PFSK-1 (cell line): ENCODE data around the gene TRIAP1.

Experiments
- FOXP2 ChIP-seq: optimal IDR thresholded peaks from 2 replicates; pipeline ENCODE3; 2011; ENCODE audit warnings: borderline replicate concordance, control low read depth, inconsistent platforms; ENCODE audit not compliant: insufficient read depth; ENCODE audit errors: extremely low read length, extremely low read depth
- POLR2AphosphoS5 ChIP-seq: IDR thresholded peaks from 2 replicates; pipeline ENCODE4 v1.6.1; 2012; ENCODE audit warnings: low read depth, mild to moderate bottlenecking, control low read depth, low read length, moderate library complexity
- REST ChIP-seq, 2 experiments: IDR thresholded peaks; 2 replicates each; pipeline versions ENCODE4 v1.6.1 to v1.8.0; 2011 to 2012; ENCODE audit warnings: low read depth in 2 of 2, low read length in 2 of 2, control low read depth in 1 of 2, inconsistent platforms in 1 of 2, mild to moderate bottlenecking in 1 of 2, moderate library complexity in 1 of 2; ENCODE audit not compliant: insufficient read depth in 1 of 2
- SIN3A ChIP-seq: IDR thresholded peaks from 2 replicates; pipeline ENCODE4 v1.6.1; 2012; ENCODE audit warnings: mild to moderate bottlenecking, low read length, moderate library complexity, borderline replicate concordance; ENCODE audit not compliant: insufficient read depth
- TAF1 ChIP-seq: IDR thresholded peaks from 2 replicates; pipeline ENCODE4 v1.6.1; 2012; ENCODE audit warnings: low read length, control low read depth, borderline replicate concordance; ENCODE audit not compliant: insufficient read depth

The TRIAP1 gene

GRCh38 chr12:120465756-120466155 is 19.6 kb upstream of the TRIAP1 start:
- no peak for TF ChIP-seq FOXP2
- TF ChIP-seq POLR2AphosphoS5 = no peak
- TF ChIP-seq TAF1 = no peak
- no peak for TF ChIP-seq SIN3A
- TF ChIP-seq REST (IDR thresholded peaks at IDR 0.05; ENCODE audit: insufficient read depth in 1 of 2, low read depth in 2 of 2, low read length in 2 of 2) = no peak

- TF ChIP-seq FOXP2 (no peak), TAF1 (no peak), REST (IDR thresholded peaks at IDR 0.05; ENCODE audit: insufficient read depth in 1 of 2, low read depth in 2 of 2, low read length in 2 of 2) (no peak), SIN3A (no peak), POLR2AphosphoS5 (no peak; the same call in 1 of the 2 replicates)
Measured at GRCh38 chr12:120463712-120464111, 17.5 kb upstream of the TRIAP1 start.

- TF ChIP-seq FOXP2 (no peak), REST (IDR thresholded peaks at IDR 0.05; ENCODE audit: insufficient read depth in 1 of 2, low read depth in 2 of 2, low read length in 2 of 2) (no peak), POLR2AphosphoS5 (peak; percentile 8; the same call in 1 of the 2 replicates), TAF1 (no peak)
Measured at GRCh38 chr12:120462099-120462640, 16.0 kb upstream of the TRIAP1 start.

- peak; percentile 52; the same call in 1 of the 2 replicates for TF ChIP-seq POLR2AphosphoS5
- no peak for TF ChIP-seq REST (IDR thresholded peaks at IDR 0.05; ENCODE audit: insufficient read depth in 1 of 2, low read depth in 2 of 2, low read length in 2 of 2)
- TF ChIP-seq FOXP2 = no peak
- TF ChIP-seq SIN3A = no peak
Measured at GRCh38 chr12:120460157-120460556, 14.0 kb upstream of the TRIAP1 start.

- TF ChIP-seq REST (IDR thresholded peaks at IDR 0.05; ENCODE audit: insufficient read depth in 1 of 2, low read depth in 2 of 2, low read length in 2 of 2) (no peak), FOXP2 (no peak), SIN3A (no peak), POLR2AphosphoS5 (no peak), TAF1 (no peak)
Measured at GRCh38 chr12:120457133-120457532, 10.9 kb upstream of the TRIAP1 start.
